Epithelial cell of proximal tubule (primary cell): ENCODE results near the gene USP48. TPM values are rescaled to one million over a fixed set of nuclear protein-coding genes. Genes with fewer than 3 reads are reported as not detected.
A peak's percentile ranks its signal among the peaks of the same experiment; 100 is the strongest.
"Not testable (repeated sequence)": the region's sequence is repeated elsewhere in the genome, so short reads cannot be mapped to it uniquely, and the experiment has no call there.

Experiments
- DNase-seq: peaks from one replicate; pipeline ENCODE4 v3.0.0-alpha.2; 2011; ENCODE audit warnings: low read depth
- H3K4me3 ChIP-seq: 2 replicates; pipeline ENCODE4 v1.5.1; 2011; ENCODE audit warnings: low read depth, mild to moderate bottlenecking, low read length
- total RNA-seq: library from RNA; depleted of rRNA; stranded (reverse); fragments of >200 nt; gene quantifications from 2 replicates; pipeline ENCODE4 v1.2.3, GENCODE V29; 2015
- TF ChIP-seq, protein P1 (sequence below): conservative IDR thresholded peaks from 2 replicates; pipeline ENCODE4 v1.5.1; 2012; ENCODE audit warnings: low read depth, mild to moderate bottlenecking, low read length

USP48 gene
- total RNA-seq, 1 donor from 2014 or later = 24.0 TPM

DNA sequence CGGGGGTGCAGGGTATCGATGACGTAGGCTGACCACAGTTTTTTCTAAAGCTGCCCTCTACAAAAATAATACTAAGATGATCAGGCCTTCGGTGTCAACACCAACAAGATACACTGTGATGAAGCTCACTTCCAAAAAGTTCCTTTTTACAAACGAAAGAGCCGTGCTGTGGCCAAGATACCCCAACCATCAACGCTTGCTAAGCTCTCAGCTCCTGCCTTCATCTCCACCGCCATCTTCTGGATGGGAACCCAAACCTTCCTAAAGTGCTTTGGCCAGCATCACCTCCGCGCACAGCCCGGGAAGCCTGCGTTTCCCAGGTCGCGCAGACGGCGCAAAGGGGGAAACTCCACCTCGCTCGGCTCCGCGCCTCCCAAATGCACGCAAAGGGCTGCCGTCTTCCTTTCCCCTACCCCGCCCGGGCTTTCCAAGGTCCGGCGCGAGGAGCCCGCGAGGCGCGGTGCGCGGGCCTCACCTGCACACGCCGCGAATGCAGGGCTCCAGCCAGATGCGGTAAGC lies 541 bp downstream of the USP48 start:
- TF ChIP-seq, protein P1, sequence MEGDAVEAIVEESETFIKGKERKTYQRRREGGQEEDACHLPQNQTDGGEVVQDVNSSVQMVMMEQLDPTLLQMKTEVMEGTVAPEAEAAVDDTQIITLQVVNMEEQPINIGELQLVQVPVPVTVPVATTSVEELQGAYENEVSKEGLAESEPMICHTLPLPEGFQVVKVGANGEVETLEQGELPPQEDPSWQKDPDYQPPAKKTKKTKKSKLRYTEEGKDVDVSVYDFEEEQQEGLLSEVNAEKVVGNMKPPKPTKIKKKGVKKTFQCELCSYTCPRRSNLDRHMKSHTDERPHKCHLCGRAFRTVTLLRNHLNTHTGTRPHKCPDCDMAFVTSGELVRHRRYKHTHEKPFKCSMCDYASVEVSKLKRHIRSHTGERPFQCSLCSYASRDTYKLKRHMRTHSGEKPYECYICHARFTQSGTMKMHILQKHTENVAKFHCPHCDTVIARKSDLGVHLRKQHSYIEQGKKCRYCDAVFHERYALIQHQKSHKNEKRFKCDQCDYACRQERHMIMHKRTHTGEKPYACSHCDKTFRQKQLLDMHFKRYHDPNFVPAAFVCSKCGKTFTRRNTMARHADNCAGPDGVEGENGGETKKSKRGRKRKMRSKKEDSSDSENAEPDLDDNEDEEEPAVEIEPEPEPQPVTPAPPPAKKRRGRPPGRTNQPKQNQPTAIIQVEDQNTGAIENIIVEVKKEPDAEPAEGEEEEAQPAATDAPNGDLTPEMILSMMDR = peak; percentile 43
- H3K4me3 ChIP-seq = peak overlapping the region; percentile 87
- no peak for DNase-seq

DNA sequence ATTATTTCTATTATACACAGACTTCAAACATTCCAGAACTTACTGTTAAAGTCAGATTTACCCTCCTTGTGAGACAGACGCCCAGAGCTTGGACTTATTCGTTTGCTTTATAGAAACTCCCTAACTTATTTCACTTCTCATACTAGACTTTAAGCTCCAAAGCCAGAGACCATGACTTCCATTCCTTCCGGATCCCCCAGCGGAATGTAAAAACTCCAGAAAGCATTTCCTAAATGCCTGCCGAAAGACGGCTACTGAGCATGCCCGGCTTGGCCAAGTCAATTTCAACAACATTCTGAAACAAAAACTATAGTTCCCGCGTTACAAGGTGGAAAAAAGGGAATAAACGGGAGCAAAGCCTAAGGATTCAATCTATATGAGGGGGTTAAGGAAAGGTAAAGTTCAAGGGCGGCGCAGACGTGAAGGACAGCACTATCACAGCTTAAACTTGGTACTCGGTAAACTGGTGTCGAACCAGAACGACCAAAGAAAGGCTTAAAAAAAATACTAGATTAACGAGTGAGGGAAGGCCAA lies 1.1 kb downstream of the USP48 start:
- TF ChIP-seq, protein P1 = no peak
- H3K4me3 ChIP-seq = peak overlapping the region; percentile 87
- DNase-seq = peak; percentile 22

DNA sequence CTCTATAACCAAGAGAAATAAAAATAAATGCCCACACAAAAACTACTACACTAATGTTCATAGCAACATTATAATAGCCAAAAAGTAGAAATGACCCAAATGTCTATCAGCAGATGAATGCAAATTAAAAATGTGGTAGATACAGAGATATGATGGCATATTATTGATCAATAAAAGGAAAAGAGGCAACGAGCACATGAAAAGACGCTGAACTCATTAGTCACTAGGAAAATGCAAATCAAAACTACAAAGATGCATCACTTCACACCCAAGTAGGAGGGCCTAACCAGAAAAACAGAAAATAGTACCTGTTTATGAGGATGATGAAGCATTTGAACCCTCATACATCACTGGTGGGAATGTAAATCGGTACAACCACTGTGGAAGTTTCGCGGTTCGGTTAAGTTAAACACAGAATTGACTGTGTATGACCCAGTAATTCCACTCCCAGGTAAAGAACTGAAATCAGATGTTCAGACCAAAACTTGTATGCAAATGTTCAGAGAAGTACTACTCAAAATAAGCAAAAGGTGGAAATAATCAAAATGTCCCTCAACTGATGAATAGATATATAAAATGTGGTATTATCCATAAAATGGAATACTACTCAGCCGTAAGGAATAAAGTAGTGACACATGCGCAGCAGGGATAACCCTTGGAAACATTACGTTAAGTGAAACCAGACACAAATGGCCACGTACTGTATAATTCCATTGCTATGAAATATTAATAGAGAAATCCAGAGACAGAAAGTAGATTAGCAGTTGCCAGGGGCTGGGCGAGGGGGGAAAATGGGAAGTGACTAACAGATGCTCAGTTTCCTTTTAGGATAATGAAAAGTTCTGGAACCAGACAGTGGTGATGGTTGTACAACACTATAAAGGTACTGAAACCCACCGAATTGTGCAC lies 3.1 kb downstream of the USP48 start:
- no peak for DNase-seq
- H3K4me3 ChIP-seq = no peak overlapping the region
- TF ChIP-seq, protein P1 = no peak

DNA sequence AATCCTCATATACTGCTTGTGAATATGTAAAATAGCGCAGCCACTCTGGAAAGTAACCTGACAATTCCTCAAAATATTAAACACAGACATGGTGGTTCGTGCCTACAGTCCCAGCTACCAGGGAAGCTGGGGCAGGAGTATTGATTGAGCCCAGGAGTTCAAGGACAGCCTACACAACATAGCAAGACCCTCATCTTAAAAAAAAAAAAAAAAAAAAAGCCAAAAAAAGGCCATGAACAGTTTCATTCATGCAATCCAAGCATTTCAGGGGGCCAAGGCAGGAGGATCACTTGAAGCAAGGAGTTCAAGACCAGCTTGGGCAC lies 4.6 kb downstream of the USP48 start:
- TF ChIP-seq, protein P1 = no peak
- no peak for DNase-seq
- no peak overlapping the region for H3K4me3 ChIP-seq

GRCh38 chr1:21776925-21777324 lies 6.0 kb downstream of the USP48 start:
- not testable (repeated sequence) for DNase-seq, H3K4me3 ChIP-seq

- H3K4me3 ChIP-seq = no peak overlapping the region
- DNase-seq = no peak
- TF ChIP-seq, protein P1 = no peak
Observed at GRCh38 chr1:21775985-21776562, 6.9 kb downstream of the USP48 start.

- no peak for DNase-seq
Observed at GRCh38 chr1:21775550-21775914, 7.4 kb downstream of the USP48 start.

More at GRCh38 chr1:21775550-21775914, 7.4 kb downstream of the USP48 start:
- no peak overlapping the region for H3K4me3 ChIP-seq
- TF ChIP-seq, protein P1 = no peak
